ENCODE data around the gene STX19. TPM values are rescaled to one million over a fixed set of nuclear protein-coding genes. Genes with fewer than 3 reads are reported as not detected.

Gene STX19
- total and polyA plus RNA-seq, 11 donors, result 0.25 TPM; not detected in 10

DNA sequence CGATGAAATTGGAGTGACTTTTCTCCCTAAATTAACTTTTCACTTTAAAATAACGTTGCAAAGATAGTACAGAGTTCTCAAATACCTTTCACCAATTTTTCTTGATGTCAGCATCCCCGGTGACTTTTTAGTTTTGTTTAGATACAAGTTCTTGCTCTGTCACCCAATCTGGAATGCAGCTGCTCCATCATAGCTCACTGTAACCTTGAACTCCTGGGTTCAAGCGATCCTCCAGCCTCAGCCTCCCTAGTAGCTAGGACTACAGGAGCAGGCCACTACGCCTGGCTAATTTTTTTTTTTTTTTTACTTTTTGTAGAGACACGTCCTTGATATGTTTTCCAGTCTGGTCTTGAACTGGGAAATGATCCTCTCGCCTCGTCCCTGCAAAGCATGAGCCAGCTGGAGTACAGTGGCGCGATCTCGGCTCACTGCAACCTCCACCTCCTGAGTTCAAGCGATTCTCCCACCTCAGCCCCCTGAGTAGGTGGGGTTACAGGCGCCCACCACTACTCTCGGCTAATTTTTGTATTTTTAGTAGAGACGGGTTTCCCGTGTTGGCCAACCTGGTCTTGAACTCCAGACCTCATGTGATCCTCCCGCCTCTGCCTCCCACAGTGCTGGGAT lies 35.2 kb upstream of the STX19 start:
- intact Hi-C loops (cut with DNase I), result loop anchor here in 4 of 10 donors (2.0 to 10.0 kb wide), 4 partner anchors 36 to 159 kb away; partner anchors contain the start of gene STX19 (in 1 of the 4)
- Histone ChIP-seq H3K4me1 (peaks cover 3 to 43% (median 20%) of the 10 kb centered on the region in 12 donors), H3K4me3 (peak overlapping the region; percentile 40 to 85 (median 72)), H3K27ac (peak overlapping the region; percentile 79 to 99 (median 90)), H3K36me3 (peaks cover 0 to 30% (median 7%) of the 10 kb centered on the region in 9 donors), H3K9me3 (peaks cover 0 to 5% (median 0%) of the 10 kb centered on the region in 12 donors), H3K27me3 (no peaks in the 10 kb centered on the region)
- no peak for DNase-seq
- WGBS, 4 donors, result 52 to 57% (median 54%) methylated on average over 17 of the region's 17 CpGs
- no peak for ATAC-seq
- TF ChIP-seq, protein P1, sequence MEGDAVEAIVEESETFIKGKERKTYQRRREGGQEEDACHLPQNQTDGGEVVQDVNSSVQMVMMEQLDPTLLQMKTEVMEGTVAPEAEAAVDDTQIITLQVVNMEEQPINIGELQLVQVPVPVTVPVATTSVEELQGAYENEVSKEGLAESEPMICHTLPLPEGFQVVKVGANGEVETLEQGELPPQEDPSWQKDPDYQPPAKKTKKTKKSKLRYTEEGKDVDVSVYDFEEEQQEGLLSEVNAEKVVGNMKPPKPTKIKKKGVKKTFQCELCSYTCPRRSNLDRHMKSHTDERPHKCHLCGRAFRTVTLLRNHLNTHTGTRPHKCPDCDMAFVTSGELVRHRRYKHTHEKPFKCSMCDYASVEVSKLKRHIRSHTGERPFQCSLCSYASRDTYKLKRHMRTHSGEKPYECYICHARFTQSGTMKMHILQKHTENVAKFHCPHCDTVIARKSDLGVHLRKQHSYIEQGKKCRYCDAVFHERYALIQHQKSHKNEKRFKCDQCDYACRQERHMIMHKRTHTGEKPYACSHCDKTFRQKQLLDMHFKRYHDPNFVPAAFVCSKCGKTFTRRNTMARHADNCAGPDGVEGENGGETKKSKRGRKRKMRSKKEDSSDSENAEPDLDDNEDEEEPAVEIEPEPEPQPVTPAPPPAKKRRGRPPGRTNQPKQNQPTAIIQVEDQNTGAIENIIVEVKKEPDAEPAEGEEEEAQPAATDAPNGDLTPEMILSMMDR (IDR thresholded peaks at IDR 0.05), result no peak
- TF ChIP-seq POLR2A (IDR thresholded peaks at IDR 0.05), result no peak

- peaks cover 0 to 5% (median 0%) of the 10 kb centered on the region in 12 donors for H3K9me3 ChIP-seq
- H3K27me3 ChIP-seq, result no peaks in the 10 kb centered on the region
- H3K27ac ChIP-seq, result peak within 1 kb of the TSS; percentile 79 to 99 (median 90)
- DNase-seq (peak; percentile 91 to 95 (median 93)), ATAC-seq (peak; percentile 91 to 98 (median 97))
- peak within 1 kb of the TSS; percentile 40 to 85 (median 72) for H3K4me3 ChIP-seq
- TF ChIP-seq, protein P1 (IDR thresholded peaks at IDR 0.05), result no peak
- TF ChIP-seq POLR2A (IDR thresholded peaks at IDR 0.05), result peak in 1 of 2 donors; percentile 55
- 0 to 1% (median 1%) methylated on average over 45 to 52 of the region's 52 CpGs for WGBS, 4 donors
- intact Hi-C loops (cut with DNase I), result loop anchor here in 4 of 10 donors (2.0 to 10.0 kb wide), 4 partner anchors 35 to 158 kb away; partner anchors contain the start of gene STX19 (in 1 of the 4)
- H3K4me1 ChIP-seq, result peaks cover 3 to 43% (median 20%) of the 10 kb centered on the region in 12 donors
- H3K36me3 ChIP-seq, result peaks cover 0 to 30% (median 7%) of the 10 kb centered on the region in 9 donors
Measured at GRCh38 chr3:94062513-94063404, 34.4 kb upstream of the STX19 start, which contains the start of the genes DHFR2 and NSUN3. DHFR2 (minus strand) TSS chr3:94062916; CDS start chr3:94061511, 1,405 bp downstream. NSUN3 (plus strand) TSS chr3:94063061; CDS start chr3:94063127, 66 bp downstream.

GRCh38 chr3:94061297-94061696 lies 32.9 kb upstream of the STX19 start:
- Histone ChIP-seq H3K36me3 (peaks cover 0 to 30% (median 5%) of the 10 kb centered on the region in 9 donors), H3K27me3 (no peaks in the 10 kb centered on the region), H3K4me1 (peaks cover 3 to 37% (median 19%) of the 10 kb centered on the region in 12 donors), H3K4me3 (no peak overlapping the region), H3K9me3 (no peaks in the 10 kb centered on the region), H3K27ac (no peak overlapping the region)
- TF ChIP-seq POLR2A (IDR thresholded peaks at IDR 0.05), result no peak
- TF ChIP-seq, protein P1 (IDR thresholded peaks at IDR 0.05), result no peak
- peak in 1 of 5 donors; percentile 38 for DNase-seq
- intact Hi-C loops (cut with DNase I), result loop anchor here in 3 of 10 donors (5.0 to 10.0 kb wide), 3 partner anchors 34 to 156 kb away; partner anchors contain the start of gene STX19 (in 1 of the 3)
- no peak for ATAC-seq
- 95 to 98% (median 97%) methylated on average over 13 of the region's 13 CpGs for WGBS, 4 donors

All from heart left ventricle (tissue), 16 donors.